Lower lobe of right lung (tissue), 2 donors: ENCODE results near the gene SLC13A3. TPM values are rescaled to one million over a fixed set of nuclear protein-coding genes. Genes with fewer than 3 reads are reported as not detected.

Experiments used
- ATAC-seq, 2 donors: fragments of 200-7000 bp; cut with Tn5 transposase; one replicate each; pipeline ENCODE4 v1.9.1; 2020 to 2022; ENCODE audit warnings: mild to moderate bottlenecking in 2 of 2, moderate library complexity in 2 of 2
- DNase-seq: peaks from one replicate; pipeline ENCODE4 v3.0.0-alpha.2; 2020
- H3K27ac ChIP-seq: fragments of 200-600 bp; one replicate; pipeline ENCODE4 v1.8.0; 2022
- H3K27me3 ChIP-seq: fragments of 200-600 bp; one replicate; pipeline ENCODE4 v1.8.0; 2022; ENCODE audit warnings: low read depth
- H3K36me3 ChIP-seq: fragments of 200-600 bp; one replicate; pipeline ENCODE4 v1.8.0; 2022; ENCODE audit warnings: mild to moderate bottlenecking
- H3K4me1 ChIP-seq: fragments of 200-600 bp; one replicate; pipeline ENCODE4 v1.8.0; 2022
- H3K4me3 ChIP-seq: fragments of 200-600 bp; one replicate; pipeline ENCODE4 v1.8.0; 2022; ENCODE audit warnings: mild to moderate bottlenecking
- H3K9me3 ChIP-seq: fragments of 200-600 bp; one replicate; pipeline ENCODE4 v1.8.0; 2022
- CTCF ChIP-seq: fragments of 200-600 bp; IDR thresholded peaks from one replicate; pipeline ENCODE4 v1.8.0; 2022; ENCODE audit warnings: antibody characterized with exemption, mild to moderate bottlenecking
- intact Hi-C: fragments of 100-400 bp; cut with DNase I; formaldehyde crosslinking; loops from one replicate; pipeline ENCODE4 v1.11.0; 2022
- total RNA-seq: library from RNA; stranded (reverse); fragmentation: NEBNext Ultra II Directional; extraction: Animal tissue kit (Norgen Biotek cat#: 25700); gene quantifications from one replicate; pipeline ENCODE4 v1.2.1, GENCODE V29; 2021
- donor health status: DM: no; HTN: yes; CAD: no; lungs with severe emphysema.

Gene SLC13A3
- total RNA-seq, 1 donor from 2014 or later = 2.0 TPM

GRCh38 chr20:46647469-46647868 lies 3.8 kb downstream of the SLC13A3 start:
- no peak for ATAC-seq
- Histone ChIP-seq H3K4me1 (no peaks in the 10 kb centered on the region), H3K9me3 (no peaks in the 10 kb centered on the region), H3K36me3 (no peaks in the 10 kb centered on the region), H3K27me3 (peaks cover 20% of the 10 kb centered on the region), H3K4me3 (no peak overlapping the region), H3K27ac (no peak overlapping the region)
- intact Hi-C loops = no loop called here
- no peak for DNase-seq
- TF ChIP-seq CTCF = no peak

- Histone ChIP-seq H3K27ac (no peak overlapping the region), H3K36me3 (no peaks in the 10 kb centered on the region), H3K9me3 (no peaks in the 10 kb centered on the region), H3K4me3 (no peak overlapping the region), H3K27me3 (peaks cover 13% of the 10 kb centered on the region), H3K4me1 (no peaks in the 10 kb centered on the region)
- intact Hi-C loops = no loop called here
- ATAC-seq = no peak
- TF ChIP-seq CTCF = no peak
- DNase-seq = no peak
Measured at GRCh38 chr20:46646659-46647380, 4.4 kb downstream of the SLC13A3 start.

- Histone ChIP-seq H3K4me3 (no peak overlapping the region), H3K9me3 (no peaks in the 10 kb centered on the region), H3K4me1 (no peaks in the 10 kb centered on the region), H3K36me3 (no peaks in the 10 kb centered on the region), H3K27ac (no peak overlapping the region), H3K27me3 (peaks cover 6% of the 10 kb centered on the region)
- intact Hi-C loops = no loop called here
- DNase-seq = no peak
- no peak for TF ChIP-seq CTCF
- no peak for ATAC-seq
Measured at GRCh38 chr20:46646122-46646521, 5.1 kb downstream of the SLC13A3 start.

- ATAC-seq (no peak), DNase-seq (no peak)
- no peaks in the 10 kb centered on the region for H3K9me3 ChIP-seq
- no peak overlapping the region for H3K27ac ChIP-seq
- TF ChIP-seq CTCF = no peak
- intact Hi-C loops = no loop called here
- no peaks in the 10 kb centered on the region for H3K36me3 ChIP-seq
- no peak overlapping the region for H3K4me3 ChIP-seq
- no peaks in the 10 kb centered on the region for H3K27me3 ChIP-seq
- no peaks in the 10 kb centered on the region for H3K4me1 ChIP-seq
Measured at GRCh38 chr20:46644733-46645132, 6.5 kb downstream of the SLC13A3 start.

- H3K27me3 ChIP-seq = no peaks in the 10 kb centered on the region
- no peak for TF ChIP-seq CTCF
- H3K4me1 ChIP-seq = no peaks in the 10 kb centered on the region
- DNase-seq (no peak), ATAC-seq (no peak)
- H3K9me3 ChIP-seq = no peaks in the 10 kb centered on the region
- H3K27ac ChIP-seq = no peak overlapping the region
- no peak overlapping the region for H3K4me3 ChIP-seq
- intact Hi-C loops = no loop called here
- H3K36me3 ChIP-seq = no peaks in the 10 kb centered on the region
Measured at GRCh38 chr20:46644160-46644559, 7.1 kb downstream of the SLC13A3 start.
